K562 (cell line): ENCODE measurements around the gene TMEM222. TPM values are rescaled to one million over a fixed set of nuclear protein-coding genes. Genes with fewer than 3 reads are reported as not detected.

Experiments
- BRCA1 ChIP-seq, 2 experiments: fragments of 450-650 bp in 1 of 2; sonication (generic) in 1 of 2; formaldehyde crosslinking in 1 of 2; IDR thresholded peaks; 2 replicates each; pipeline versions ENCODE4 v1.5.0 to v1.6.1; 2017 to 2020; ENCODE audit warnings: mild to moderate bottlenecking in 1 of 2, missing genetic modification reagents in 1 of 2
- BRF1 ChIP-seq: IDR thresholded peaks from 3 replicates; pipeline ENCODE4 v1.6.1; 2011; ENCODE audit warnings: borderline replicate concordance, mild to moderate bottlenecking; ENCODE audit not compliant: insufficient read length; ENCODE audit errors: extremely low read depth
- CXXC5 ChIP-seq: fragments of 250-450 bp; sonication (Bioruptor Pico); IDR thresholded peaks from 2 replicates; pipeline ENCODE4 v1.8.0; 2022; ENCODE audit warnings: inconsistent platforms, mild to moderate bottlenecking, moderate library complexity
- ELF4 ChIP-seq: fragments of 450-650 bp; formaldehyde crosslinking; IDR thresholded peaks from 2 replicates; pipeline ENCODE4 v1.4.0; 2022; ENCODE audit warnings: missing genetic modification characterization
- ETV5 ChIP-seq: sonication (generic); formaldehyde crosslinking; IDR thresholded peaks from 2 replicates; pipeline ENCODE4 v1.4.0; 2020; ENCODE audit warnings: low read depth, mild to moderate bottlenecking, missing genetic modification reagents
- GABPB2 ChIP-seq: fragments of 250-450 bp; sonication (Bioruptor Pico); conservative IDR thresholded peaks from 2 replicates; pipeline ENCODE4 v1.5.1; 2021; ENCODE audit warnings: mild to moderate bottlenecking
- JUNB ChIP-seq: fragments of 450-650 bp; formaldehyde crosslinking; conservative IDR thresholded peaks from 2 replicates; pipeline ENCODE4 v1.4.0; 2020; ENCODE audit warnings: mild to moderate bottlenecking
- KAT2B ChIP-seq: IDR thresholded peaks from one replicate; pipeline ENCODE4 v1.6.1; 2012; ENCODE audit warnings: low read depth, mild to moderate bottlenecking, control low read depth, inconsistent platforms, low read length, moderate library complexity
- MCM2 ChIP-seq: fragments of 450-650 bp; IDR thresholded peaks from 2 replicates; pipeline ENCODE4 v1.6.1; 2017; ENCODE audit warnings: low read depth, mild to moderate bottlenecking
- NR2C2 ChIP-seq, 2 experiments: fragments of 200-800 bp in 1 of 2; sonication (Bioruptor generic) in 1 of 2; sonication (generic) in 1 of 2; formaldehyde crosslinking in 1 of 2; IDR thresholded peaks; 2 replicates each; pipeline versions ENCODE4 v1.6.1 to v1.8.0; 2016 to 2022; ENCODE audit warnings: mild to moderate bottlenecking in 1 of 2, missing compliant biosample characterization in 1 of 2, missing genetic modification characterization in 1 of 2, missing genetic modification reagents in 1 of 2
- ZNF12 ChIP-seq: sonication (generic); formaldehyde crosslinking; IDR thresholded peaks from 2 replicates; pipeline ENCODE4 v1.4.0; 2020; ENCODE audit warnings: mild to moderate bottlenecking, missing genetic modification reagents
- ZNF3 ChIP-seq: fragments of 250-450 bp; sonication (Bioruptor Pico); IDR thresholded peaks from 2 replicates; pipeline ENCODE4 v1.5.0; 2021; ENCODE audit warnings: mild to moderate bottlenecking, moderate library complexity
- ZNF408 ChIP-seq: fragments of 250-450 bp; sonication (Bioruptor Pico); IDR thresholded peaks from 2 replicates; pipeline ENCODE4 v1.4.0; 2020; ENCODE audit warnings: low read depth, mild to moderate bottlenecking, moderate library complexity
- ZNF589 ChIP-seq: fragments of 200-800 bp; sonication (Bioruptor generic); IDR thresholded peaks from 2 replicates; pipeline ENCODE4 v1.6.1; 2016; ENCODE audit warnings: low read depth, missing genetic modification characterization, missing compliant biosample characterization
- polyA plus RNA-seq, 8 experiments: library from polyadenylated mRNA; depleted of rRNA in 4 of 8; stranded (reverse) in 5 of 8; unstranded in 3 of 8; fragments of >200 nt; fragmentation: Nextera tagmentation in 2 of 8; fragmentation: Illumina TruSeq in 1 of 8; extraction: Ambion mirVana in 2 of 8; extraction: Trizol in 1 of 8; gene quantifications; 2 replicates each; pipeline versions ENCODE4 v1.2.1 to v1.2.3, GENCODE V29; 2011 to 2014; ENCODE audit warnings: inconsistent platforms in 1 of 8, missing spikeins in 1 of 8
- total RNA-seq, 7 experiments: library from RNA; depleted of rRNA in 6 of 7; stranded (reverse); fragments of >200 nt in 6 of 7; fragmentation: Illumina TruSeq in 2 of 7; extraction: Trizol in 2 of 7; gene quantifications; 2 replicates each; pipeline versions ENCODE4 v1.2.1 to v1.2.3, GENCODE V29; 2011 to 2021; ENCODE audit warnings: low replicate concordance in 1 of 7
- TF ChIP-seq, protein P1 (sequence below), 3 experiments: fragments of 200-800 bp in 1 of 3; fragments of 250-450 bp in 1 of 3; fragments of 450-650 bp in 1 of 3; sonication (Bioruptor Pico) in 1 of 3; sonication (Bioruptor generic) in 1 of 3; formaldehyde crosslinking in 1 of 3; IDR thresholded peaks; 2 replicates each; pipeline versions ENCODE4 v1.6.1 to v1.8.0; 2016 to 2022; ENCODE audit warnings: mild to moderate bottlenecking in 2 of 3, missing genetic modification characterization in 2 of 3, missing compliant biosample characterization in 1 of 3, moderate library complexity in 1 of 3
- TF ChIP-seq, protein P2 (sequence below): fragments of 250-450 bp; sonication (Bioruptor Pico); IDR thresholded peaks from 2 replicates; pipeline ENCODE4 v1.5.0; 2020; ENCODE audit warnings: mild to moderate bottlenecking, borderline replicate concordance
- TF ChIP-seq, protein P3 (sequence below): IDR thresholded peaks from 3 replicates; pipeline ENCODE4 v1.6.1; 2011; ENCODE audit warnings: borderline replicate concordance, mild to moderate bottlenecking, moderate library complexity; ENCODE audit not compliant: insufficient read length; ENCODE audit errors: extremely low read depth

TMEM222 gene
- total and polyA plus RNA-seq, 9 of the 15 experiments (the other 6 are each of a cell fraction or from before 2014, with no cell fraction given): 6.9 to 48.0 (median 32.8) TPM

DNA sequence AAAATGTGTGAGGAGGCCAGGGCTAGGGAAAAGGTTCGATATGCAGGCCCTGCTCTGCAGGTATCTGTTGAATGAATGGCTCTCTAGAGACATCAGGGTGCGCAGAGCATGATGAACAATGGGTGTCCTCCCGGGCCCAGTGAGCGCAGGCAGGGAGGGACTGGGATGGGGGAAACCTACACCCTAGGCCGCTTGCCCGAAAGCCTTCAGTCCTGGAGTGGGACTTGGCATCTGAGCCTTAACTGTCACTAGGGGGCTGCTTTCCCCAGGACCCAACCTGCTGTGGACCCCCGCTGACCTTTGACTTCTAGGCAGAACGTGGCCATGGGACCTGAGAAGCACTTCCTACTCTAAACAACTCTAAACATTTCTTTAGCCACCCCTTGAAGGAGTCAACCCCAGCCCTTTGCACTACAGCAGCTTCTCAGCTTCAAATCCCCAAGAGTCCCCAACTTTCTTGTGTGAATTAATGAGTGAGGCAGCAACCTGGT, 45.2 kb downstream of the TMEM222 start (continued):
- TF ChIP-seq, protein P1, sequence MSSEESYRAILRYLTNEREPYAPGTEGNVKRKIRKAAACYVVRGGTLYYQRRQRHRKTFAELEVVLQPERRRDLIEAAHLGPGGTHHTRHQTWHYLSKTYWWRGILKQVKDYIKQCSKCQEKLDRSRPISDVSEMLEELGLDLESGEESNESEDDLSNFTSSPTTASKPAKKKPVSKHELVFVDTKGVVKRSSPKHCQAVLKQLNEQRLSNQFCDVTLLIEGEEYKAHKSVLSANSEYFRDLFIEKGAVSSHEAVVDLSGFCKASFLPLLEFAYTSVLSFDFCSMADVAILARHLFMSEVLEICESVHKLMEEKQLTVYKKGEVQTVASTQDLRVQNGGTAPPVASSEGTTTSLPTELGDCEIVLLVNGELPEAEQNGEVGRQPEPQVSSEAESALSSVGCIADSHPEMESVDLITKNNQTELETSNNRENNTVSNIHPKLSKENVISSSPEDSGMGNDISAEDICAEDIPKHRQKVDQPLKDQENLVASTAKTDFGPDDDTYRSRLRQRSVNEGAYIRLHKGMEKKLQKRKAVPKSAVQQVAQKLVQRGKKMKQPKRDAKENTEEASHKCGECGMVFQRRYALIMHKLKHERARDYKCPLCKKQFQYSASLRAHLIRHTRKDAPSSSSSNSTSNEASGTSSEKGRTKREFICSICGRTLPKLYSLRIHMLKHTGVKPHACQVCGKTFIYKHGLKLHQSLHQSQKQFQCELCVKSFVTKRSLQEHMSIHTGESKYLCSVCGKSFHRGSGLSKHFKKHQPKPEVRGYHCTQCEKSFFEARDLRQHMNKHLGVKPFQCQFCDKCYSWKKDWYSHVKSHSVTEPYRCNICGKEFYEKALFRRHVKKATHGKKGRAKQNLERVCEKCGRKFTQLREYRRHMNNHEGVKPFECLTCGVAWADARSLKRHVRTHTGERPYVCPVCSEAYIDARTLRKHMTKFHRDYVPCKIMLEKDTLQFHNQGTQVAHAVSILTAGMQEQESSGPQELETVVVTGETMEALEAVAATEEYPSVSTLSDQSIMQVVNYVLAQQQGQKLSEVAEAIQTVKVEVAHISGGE (CRISPR knock-in tag; IDR thresholded peaks at IDR 0.05): no peak
- TF ChIP-seq GABPB2 (CRISPR knock-in tag): no peak
- no peak for TF ChIP-seq BRF1
- TF ChIP-seq ZNF408 (CRISPR knock-in tag): no peak
- TF ChIP-seq ZNF12 (CRISPR knock-in tag): peak; percentile 50; the same call in 1 of the 2 replicates
- TF ChIP-seq ZNF589 (CRISPR knock-in tag): no peak
- no peak for TF ChIP-seq MCM2
- no peak for TF ChIP-seq ZNF3
- TF ChIP-seq CXXC5 (CRISPR knock-in tag): no peak
- TF ChIP-seq JUNB (CRISPR knock-in tag): no peak
- peak; percentile 72; the same call in 1 of the 2 replicates for TF ChIP-seq ELF4 (CRISPR knock-in tag)
- TF ChIP-seq ETV5 (CRISPR knock-in tag): peak; percentile 70; the same call in 1 of the 2 replicates
- no peak for TF ChIP-seq BRCA1 (IDR thresholded peaks at IDR 0.05)
- TF ChIP-seq BRCA1 (CRISPR knock-in tag; IDR thresholded peaks at IDR 0.05): no peak
- no peak for TF ChIP-seq KAT2B
- TF ChIP-seq NR2C2 (CRISPR knock-in tag; IDR thresholded peaks at IDR 0.05): no peak
- peak; percentile 59; the same call in 1 of the 2 replicates for TF ChIP-seq NR2C2 (tag; IDR thresholded peaks at IDR 0.05)
- TF ChIP-seq, protein P2, sequence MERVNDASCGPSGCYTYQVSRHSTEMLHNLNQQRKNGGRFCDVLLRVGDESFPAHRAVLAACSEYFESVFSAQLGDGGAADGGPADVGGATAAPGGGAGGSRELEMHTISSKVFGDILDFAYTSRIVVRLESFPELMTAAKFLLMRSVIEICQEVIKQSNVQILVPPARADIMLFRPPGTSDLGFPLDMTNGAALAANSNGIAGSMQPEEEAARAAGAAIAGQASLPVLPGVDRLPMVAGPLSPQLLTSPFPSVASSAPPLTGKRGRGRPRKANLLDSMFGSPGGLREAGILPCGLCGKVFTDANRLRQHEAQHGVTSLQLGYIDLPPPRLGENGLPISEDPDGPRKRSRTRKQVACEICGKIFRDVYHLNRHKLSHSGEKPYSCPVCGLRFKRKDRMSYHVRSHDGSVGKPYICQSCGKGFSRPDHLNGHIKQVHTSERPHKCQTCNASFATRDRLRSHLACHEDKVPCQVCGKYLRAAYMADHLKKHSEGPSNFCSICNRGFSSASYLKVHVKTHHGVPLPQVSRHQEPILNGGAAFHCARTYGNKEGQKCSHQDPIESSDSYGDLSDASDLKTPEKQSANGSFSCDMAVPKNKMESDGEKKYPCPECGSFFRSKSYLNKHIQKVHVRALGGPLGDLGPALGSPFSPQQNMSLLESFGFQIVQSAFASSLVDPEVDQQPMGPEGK (CRISPR knock-in tag): 0 out of 2 replicates have a peak, but pooled peaks have one; percentile 44
- TF ChIP-seq, protein P3, sequence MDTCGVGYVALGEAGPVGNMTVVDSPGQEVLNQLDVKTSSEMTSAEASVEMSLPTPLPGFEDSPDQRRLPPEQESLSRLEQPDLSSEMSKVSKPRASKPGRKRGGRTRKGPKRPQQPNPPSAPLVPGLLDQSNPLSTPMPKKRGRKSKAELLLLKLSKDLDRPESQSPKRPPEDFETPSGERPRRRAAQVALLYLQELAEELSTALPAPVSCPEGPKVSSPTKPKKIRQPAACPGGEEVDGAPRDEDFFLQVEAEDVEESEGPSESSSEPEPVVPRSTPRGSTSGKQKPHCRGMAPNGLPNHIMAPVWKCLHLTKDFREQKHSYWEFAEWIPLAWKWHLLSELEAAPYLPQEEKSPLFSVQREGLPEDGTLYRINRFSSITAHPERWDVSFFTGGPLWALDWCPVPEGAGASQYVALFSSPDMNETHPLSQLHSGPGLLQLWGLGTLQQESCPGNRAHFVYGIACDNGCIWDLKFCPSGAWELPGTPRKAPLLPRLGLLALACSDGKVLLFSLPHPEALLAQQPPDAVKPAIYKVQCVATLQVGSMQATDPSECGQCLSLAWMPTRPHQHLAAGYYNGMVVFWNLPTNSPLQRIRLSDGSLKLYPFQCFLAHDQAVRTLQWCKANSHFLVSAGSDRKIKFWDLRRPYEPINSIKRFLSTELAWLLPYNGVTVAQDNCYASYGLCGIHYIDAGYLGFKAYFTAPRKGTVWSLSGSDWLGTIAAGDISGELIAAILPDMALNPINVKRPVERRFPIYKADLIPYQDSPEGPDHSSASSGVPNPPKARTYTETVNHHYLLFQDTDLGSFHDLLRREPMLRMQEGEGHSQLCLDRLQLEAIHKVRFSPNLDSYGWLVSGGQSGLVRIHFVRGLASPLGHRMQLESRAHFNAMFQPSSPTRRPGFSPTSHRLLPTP: no peak
